GM12891 (cell line): ENCODE data around the gene KPTN.

ENCODE experiments used
- POLR2A ChIP-seq: IDR thresholded peaks from 2 replicates; pipeline ENCODE4 v1.6.1; 2011; ENCODE audit warnings: low read depth, low read length, control low read depth
- POLR2AphosphoS5 ChIP-seq: IDR thresholded peaks from 2 replicates; pipeline ENCODE4 v1.6.1; 2011; ENCODE audit warnings: low read depth, low read length, control low read depth

GRCh38 chr19:47514151-47514868 is 30.3 kb upstream of the KPTN start:
- TF ChIP-seq POLR2A = no peak
- TF ChIP-seq POLR2AphosphoS5 = no peak
